C4-2B (cell line): ENCODE measurements around the gene AHNAK.
A peak's percentile ranks its signal among the peaks of the same experiment; 100 is the strongest.

Experiments used
- H3K27ac ChIP-seq: fragments of 450-650 bp; 2 replicates; pipeline ENCODE4 v1.5.1; 2017
- ZFX ChIP-seq: fragments of 450-650 bp; IDR thresholded peaks from 2 replicates; pipeline ENCODE4 v1.6.1; 2017
- TF ChIP-seq, protein P1 (sequence below): fragments of 450-650 bp; conservative IDR thresholded peaks from 2 replicates; pipeline ENCODE4 v1.5.1; 2017; ENCODE audit warnings: mild to moderate bottlenecking

Gene AHNAK

DNA sequence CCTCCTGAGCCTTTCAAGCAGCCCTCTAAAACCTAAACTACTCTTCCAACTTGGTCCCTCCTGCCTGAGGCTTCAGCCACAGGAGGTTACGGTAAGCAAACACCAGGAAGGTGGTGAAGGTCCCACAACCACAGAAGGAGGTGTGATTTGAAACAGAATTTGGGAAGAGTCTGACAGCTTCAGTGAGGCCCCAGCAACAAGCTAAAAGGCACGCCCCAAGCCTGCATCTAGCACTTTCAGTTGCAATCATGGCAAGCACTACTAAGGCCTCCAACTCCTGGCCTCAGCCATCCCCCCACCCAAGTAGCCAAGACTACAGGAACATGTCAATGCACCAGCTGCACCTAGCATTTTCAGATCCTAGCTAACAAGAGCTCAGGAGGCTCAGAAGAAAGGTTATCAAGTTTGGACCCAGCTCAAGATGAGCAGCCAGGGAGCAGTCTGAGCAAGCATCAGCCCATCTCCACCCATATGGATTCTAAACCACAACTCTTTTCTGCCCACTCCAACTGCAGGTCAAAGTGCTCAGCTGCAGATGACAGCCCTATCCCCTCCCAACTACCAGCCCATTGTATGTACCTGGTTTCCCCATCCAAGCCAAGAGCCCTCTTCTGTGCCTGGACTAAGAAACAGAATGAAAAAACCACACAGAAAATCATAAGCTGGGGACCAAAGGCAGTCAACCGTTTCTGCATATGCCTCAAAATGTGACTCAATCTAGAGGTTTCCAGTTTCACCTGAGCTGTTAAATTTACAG is 10.4 kb upstream of the AHNAK start:
- H3K27ac ChIP-seq, result peak overlapping the region; percentile 83
- TF ChIP-seq ZFX, result no peak
- TF ChIP-seq, protein P1, sequence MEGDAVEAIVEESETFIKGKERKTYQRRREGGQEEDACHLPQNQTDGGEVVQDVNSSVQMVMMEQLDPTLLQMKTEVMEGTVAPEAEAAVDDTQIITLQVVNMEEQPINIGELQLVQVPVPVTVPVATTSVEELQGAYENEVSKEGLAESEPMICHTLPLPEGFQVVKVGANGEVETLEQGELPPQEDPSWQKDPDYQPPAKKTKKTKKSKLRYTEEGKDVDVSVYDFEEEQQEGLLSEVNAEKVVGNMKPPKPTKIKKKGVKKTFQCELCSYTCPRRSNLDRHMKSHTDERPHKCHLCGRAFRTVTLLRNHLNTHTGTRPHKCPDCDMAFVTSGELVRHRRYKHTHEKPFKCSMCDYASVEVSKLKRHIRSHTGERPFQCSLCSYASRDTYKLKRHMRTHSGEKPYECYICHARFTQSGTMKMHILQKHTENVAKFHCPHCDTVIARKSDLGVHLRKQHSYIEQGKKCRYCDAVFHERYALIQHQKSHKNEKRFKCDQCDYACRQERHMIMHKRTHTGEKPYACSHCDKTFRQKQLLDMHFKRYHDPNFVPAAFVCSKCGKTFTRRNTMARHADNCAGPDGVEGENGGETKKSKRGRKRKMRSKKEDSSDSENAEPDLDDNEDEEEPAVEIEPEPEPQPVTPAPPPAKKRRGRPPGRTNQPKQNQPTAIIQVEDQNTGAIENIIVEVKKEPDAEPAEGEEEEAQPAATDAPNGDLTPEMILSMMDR, result no peak

- peak overlapping the region; percentile 83 for H3K27ac ChIP-seq
- TF ChIP-seq, protein P1, result no peak
- TF ChIP-seq ZFX, result no peak
These were observed 9.7 kb upstream of the AHNAK start for GRCh38 chr11:62556108-62556874.

GRCh38 chr11:62555464-62556107 is 9.0 kb upstream of the AHNAK start:
- TF ChIP-seq ZFX, result no peak
- TF ChIP-seq, protein P1, result no peak

DNA sequence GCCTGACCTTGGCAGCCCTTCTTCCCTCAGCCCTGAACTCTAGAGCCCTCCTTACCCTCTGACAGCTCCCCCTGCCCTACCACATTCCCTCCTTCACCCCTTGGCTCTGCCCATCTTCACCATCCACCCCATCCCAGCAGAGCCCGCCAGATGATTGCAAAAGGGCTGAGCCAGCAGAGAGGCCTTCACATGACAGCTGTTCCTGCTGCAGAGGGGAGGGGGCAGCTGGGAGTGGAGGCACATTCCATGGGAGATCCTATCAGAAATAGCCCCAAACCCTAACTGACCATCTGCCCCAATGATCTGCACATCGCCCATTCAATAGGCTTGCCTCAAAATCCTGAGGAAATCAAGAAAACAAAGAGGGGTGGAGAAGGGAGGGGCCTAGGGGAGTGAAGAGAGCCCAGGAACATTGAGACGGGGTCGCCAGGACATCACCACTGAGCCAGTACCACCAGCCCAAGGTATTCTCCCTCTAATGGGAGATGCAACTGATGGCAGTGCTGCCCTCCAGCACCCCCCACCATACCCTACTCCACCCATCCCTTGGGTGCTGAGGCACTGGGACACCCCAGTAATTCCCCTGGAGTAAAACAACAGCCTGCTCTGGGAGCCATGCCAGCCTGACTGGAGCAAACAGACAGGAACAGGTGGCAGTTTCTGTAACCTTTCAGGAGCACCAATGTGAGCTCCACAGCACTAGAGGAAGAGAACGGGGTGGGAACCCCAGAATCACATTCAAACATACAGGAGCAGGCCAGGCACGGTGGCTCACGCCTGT is 8.0 kb upstream of the AHNAK start:
- no peak for TF ChIP-seq ZFX
- TF ChIP-seq, protein P1, result no peak
- peak overlapping the region; percentile 83 for H3K27ac ChIP-seq

More at GRCh38 chr11:62555464-62556107, 9.0 kb upstream of the AHNAK start:
- peak overlapping the region; percentile 83 for H3K27ac ChIP-seq

GRCh38 chr11:62553839-62554361 is 7.3 kb upstream of the AHNAK start:
- H3K27ac ChIP-seq, result peak overlapping the region; percentile 83
- TF ChIP-seq ZFX, result no peak
- TF ChIP-seq, protein P1, result no peak

GRCh38 chr11:62553080-62553838 is 6.7 kb upstream of the AHNAK start:
- TF ChIP-seq ZFX, result no peak
- TF ChIP-seq, protein P1, result no peak
- H3K27ac ChIP-seq, result peak overlapping the region; percentile 83
